ENCODE measurements around the gene TROAP.

GRCh38 chr12:49296034-49296835 is 26.8 kb upstream of the TROAP start:
- TF ChIP-seq CTCF (IDR thresholded peaks at IDR 0.05) (peak; percentile 41 to 84), POLR2A (IDR thresholded peaks at IDR 0.05) (no peak), POLR2AphosphoS5 (IDR thresholded peaks at IDR 0.05) (no peak), EP300 (IDR thresholded peaks at IDR 0.05) (no peak)

Measured in suprapubic skin (tissue), 4 donors.